Measurements from ENCODE around the gene EP400. TPM values are rescaled to one million over a fixed set of nuclear protein-coding genes. Genes with fewer than 3 reads are reported as not detected.

Gene EP400
- total and polyA plus RNA-seq, 4 donors = 11.4 to 47.8 (median 25.7) TPM

DNA sequence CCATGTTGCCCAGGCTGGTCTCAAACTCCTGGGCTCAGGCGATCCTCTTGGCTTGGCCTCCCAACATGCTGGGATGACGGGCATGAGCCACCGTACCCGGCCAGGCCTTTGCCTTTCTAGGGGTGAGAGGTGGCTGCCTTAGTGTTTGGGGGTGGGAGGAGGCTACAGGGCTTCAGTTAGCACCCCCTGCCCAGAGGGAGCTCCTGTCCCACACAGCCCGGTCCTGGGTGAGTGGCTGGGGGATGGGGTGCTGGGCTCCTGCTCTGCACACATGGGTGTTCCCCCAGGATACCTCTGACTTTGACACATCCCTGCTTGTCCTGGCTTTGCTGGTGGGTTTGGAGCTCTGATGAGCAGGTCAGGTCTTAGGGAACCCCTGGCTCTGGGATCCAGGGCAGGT is 45.4 kb upstream of the EP400 start:
- TF ChIP-seq, protein P1, sequence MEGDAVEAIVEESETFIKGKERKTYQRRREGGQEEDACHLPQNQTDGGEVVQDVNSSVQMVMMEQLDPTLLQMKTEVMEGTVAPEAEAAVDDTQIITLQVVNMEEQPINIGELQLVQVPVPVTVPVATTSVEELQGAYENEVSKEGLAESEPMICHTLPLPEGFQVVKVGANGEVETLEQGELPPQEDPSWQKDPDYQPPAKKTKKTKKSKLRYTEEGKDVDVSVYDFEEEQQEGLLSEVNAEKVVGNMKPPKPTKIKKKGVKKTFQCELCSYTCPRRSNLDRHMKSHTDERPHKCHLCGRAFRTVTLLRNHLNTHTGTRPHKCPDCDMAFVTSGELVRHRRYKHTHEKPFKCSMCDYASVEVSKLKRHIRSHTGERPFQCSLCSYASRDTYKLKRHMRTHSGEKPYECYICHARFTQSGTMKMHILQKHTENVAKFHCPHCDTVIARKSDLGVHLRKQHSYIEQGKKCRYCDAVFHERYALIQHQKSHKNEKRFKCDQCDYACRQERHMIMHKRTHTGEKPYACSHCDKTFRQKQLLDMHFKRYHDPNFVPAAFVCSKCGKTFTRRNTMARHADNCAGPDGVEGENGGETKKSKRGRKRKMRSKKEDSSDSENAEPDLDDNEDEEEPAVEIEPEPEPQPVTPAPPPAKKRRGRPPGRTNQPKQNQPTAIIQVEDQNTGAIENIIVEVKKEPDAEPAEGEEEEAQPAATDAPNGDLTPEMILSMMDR (IDR thresholded peaks at IDR 0.05; ENCODE audit: control extremely low read depth, extremely low read depth) = no peak
- Histone ChIP-seq H3K27me3 (ENCODE audit: control insufficient read depth in 3 of 3, insufficient read depth in 3 of 3, low read length in 2 of 3) (no peaks in the 10 kb centered on the region), H3K4me3 (no peak overlapping the region), H3K27ac (ENCODE audit: low read depth in 1 of 2, low read length in 1 of 2) (no peak overlapping the region), H3K36me3 (ENCODE audit: control insufficient read depth in 4 of 4, insufficient read depth in 4 of 4, low read length in 4 of 4) (peaks cover 0 to 28% (median 4%) of the 10 kb centered on the region in 4 donors), H3K9me3 (ENCODE audit: control insufficient read depth in 4 of 4, insufficient read depth in 3 of 4, low read length in 3 of 4) (no peaks in the 10 kb centered on the region), H3K4me1 (ENCODE audit: control insufficient read depth in 5 of 5, insufficient read depth in 5 of 5, low read length in 5 of 5) (peaks cover 0 to 26% (median 0%) of the 10 kb centered on the region in 5 donors), H3K9ac (ENCODE audit: insufficient read depth in 1 of 2, low read length in 2 of 2) (no peak overlapping the region)
- 95% methylated on average over 5 of the region's 5 CpGs for WGBS, 2 donors
- DNase-seq = no peak
- ATAC-seq (ENCODE audit: insufficient read depth, low FRiP score) = no peak

DNA sequence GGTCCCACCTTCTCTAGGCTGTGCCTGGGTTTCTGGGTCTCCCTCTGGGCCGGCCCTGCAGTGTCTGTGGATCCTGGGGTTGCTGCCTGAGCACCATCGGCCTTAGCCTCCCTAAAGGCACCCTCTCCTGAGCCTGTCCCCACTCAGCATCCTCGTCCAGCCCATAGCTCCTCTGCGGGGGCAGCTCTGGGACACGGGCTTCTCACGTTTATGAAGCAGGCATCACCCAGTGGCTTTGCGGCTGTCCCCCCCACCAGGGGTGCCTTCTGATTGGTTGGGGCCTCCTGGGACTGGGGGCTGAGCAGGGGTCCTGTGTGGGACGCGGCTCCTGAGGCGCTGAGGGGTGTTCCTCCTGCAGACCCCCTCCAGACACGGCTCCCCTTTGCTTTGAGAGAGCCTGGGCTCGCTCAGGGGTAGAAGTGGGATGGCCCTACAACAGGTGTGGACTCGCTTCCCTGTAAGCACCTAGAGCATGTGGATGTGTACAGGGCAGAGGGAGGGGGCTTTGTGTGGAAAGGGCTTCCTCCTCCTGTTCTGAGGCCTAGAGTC is 44.6 kb upstream of the EP400 start:
- DNase-seq (no peak), ATAC-seq (ENCODE audit: insufficient read depth, low FRiP score) (no peak)
- no peak overlapping the region for H3K4me3 ChIP-seq
- H3K27ac ChIP-seq (ENCODE audit: low read depth in 1 of 2, low read length in 1 of 2) = no peak overlapping the region
- 92 to 96% methylated on average over 13 of the region's 13 CpGs for WGBS, 2 donors
- TF ChIP-seq, protein P1 (IDR thresholded peaks at IDR 0.05; ENCODE audit: control extremely low read depth, extremely low read depth) = no peak
- H3K9me3 ChIP-seq (ENCODE audit: control insufficient read depth in 4 of 4, insufficient read depth in 3 of 4, low read length in 3 of 4) = no peaks in the 10 kb centered on the region
- H3K36me3 ChIP-seq (ENCODE audit: control insufficient read depth in 4 of 4, insufficient read depth in 4 of 4, low read length in 4 of 4) = peaks cover 0 to 35% (median 3%) of the 10 kb centered on the region in 4 donors
- peaks cover 0 to 26% (median 0%) of the 10 kb centered on the region in 5 donors for H3K4me1 ChIP-seq (ENCODE audit: control insufficient read depth in 5 of 5, insufficient read depth in 5 of 5, low read length in 5 of 5)
- H3K9ac ChIP-seq (ENCODE audit: insufficient read depth in 1 of 2, low read length in 2 of 2) = no peak overlapping the region
- H3K27me3 ChIP-seq (ENCODE audit: control insufficient read depth in 3 of 3, insufficient read depth in 3 of 3, low read length in 2 of 3) = no peaks in the 10 kb centered on the region

DNA sequence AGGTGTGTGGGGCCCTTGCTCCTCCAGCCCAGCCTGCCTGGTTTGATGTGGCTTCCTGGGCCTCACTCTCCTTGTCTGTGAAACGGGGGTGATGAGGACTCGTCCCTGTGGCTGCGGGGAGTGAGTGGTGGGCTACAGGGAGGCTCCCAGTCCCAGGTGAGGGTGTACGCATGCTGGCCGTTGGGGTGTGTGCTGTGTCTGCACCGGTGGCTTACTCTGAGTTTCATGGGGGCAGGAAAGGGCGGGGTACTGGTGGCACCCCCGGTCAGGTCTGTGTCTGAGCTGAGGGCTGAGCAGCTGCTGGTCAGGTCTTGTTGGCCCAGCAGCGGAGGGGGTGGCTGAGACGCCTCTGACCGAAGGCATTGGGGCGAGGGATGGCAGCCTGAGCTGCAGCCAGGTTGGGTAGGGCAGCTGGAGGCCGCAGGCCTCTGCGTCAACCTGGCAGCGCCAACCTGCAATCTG is 44.1 kb upstream of the EP400 start:
- Histone ChIP-seq H3K9me3 (ENCODE audit: control insufficient read depth in 4 of 4, insufficient read depth in 3 of 4, low read length in 3 of 4) (no peaks in the 10 kb centered on the region), H3K27me3 (ENCODE audit: control insufficient read depth in 3 of 3, insufficient read depth in 3 of 3, low read length in 2 of 3) (no peaks in the 10 kb centered on the region), H3K9ac (ENCODE audit: insufficient read depth in 1 of 2, low read length in 2 of 2) (no peak overlapping the region), H3K4me1 (ENCODE audit: control insufficient read depth in 5 of 5, insufficient read depth in 5 of 5, low read length in 5 of 5) (peaks cover 0 to 22% (median 0%) of the 10 kb centered on the region in 5 donors), H3K4me3 (no peak overlapping the region), H3K27ac (ENCODE audit: low read depth in 1 of 2, low read length in 1 of 2) (no peak overlapping the region), H3K36me3 (ENCODE audit: control insufficient read depth in 4 of 4, insufficient read depth in 4 of 4, low read length in 4 of 4) (peaks cover 0 to 38% (median 5%) of the 10 kb centered on the region in 4 donors)
- 88 to 94% methylated on average over 15 of the region's 15 CpGs for WGBS, 2 donors
- DNase-seq = no peak
- TF ChIP-seq, protein P1 (IDR thresholded peaks at IDR 0.05; ENCODE audit: control extremely low read depth, extremely low read depth) = no peak
- ATAC-seq (ENCODE audit: insufficient read depth, low FRiP score) = no peak
